NCI-H2081 (cell line): ENCODE measurements around the gene XPR1.

Source experiments
- DNase-seq, 2 experiments: peaks; one replicate each; lab custom pipeline; 2025; lab: John Stamatoyannopoulos, UW

XPR1 gene

GRCh38 chr1:180631766-180632325, at the start of gene XPR1:
Gene XPR1, plus strand, starts transcription at chr1:180632022. Its CDS starts 180 bp downstream, at chr1:180632202.
- DNase-seq, result peak; percentile 99 to 100

- no peak for DNase-seq
Measured at GRCh38 chr1:180584869-180585268, 47.0 kb upstream of the XPR1 start.

DNA sequence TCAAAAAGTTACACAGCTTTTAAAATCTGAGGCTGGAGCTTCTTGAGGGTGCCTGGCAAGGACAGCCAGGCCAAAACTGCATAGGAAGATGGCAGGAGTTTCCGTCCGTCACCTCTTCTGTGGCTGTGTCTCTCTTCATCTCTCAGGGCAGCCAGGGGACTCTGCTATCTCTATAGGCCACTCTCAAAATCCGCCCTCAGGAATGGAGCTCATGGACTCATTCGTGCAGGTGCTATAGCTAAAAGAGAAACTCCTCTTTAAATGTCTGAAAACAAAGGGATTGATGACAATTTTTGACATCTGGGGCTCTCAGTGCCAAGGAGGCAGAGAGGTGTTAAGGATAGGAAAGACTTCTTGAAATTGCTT, 45.8 kb upstream of the XPR1 start:
- DNase-seq, result no peak

DNA sequence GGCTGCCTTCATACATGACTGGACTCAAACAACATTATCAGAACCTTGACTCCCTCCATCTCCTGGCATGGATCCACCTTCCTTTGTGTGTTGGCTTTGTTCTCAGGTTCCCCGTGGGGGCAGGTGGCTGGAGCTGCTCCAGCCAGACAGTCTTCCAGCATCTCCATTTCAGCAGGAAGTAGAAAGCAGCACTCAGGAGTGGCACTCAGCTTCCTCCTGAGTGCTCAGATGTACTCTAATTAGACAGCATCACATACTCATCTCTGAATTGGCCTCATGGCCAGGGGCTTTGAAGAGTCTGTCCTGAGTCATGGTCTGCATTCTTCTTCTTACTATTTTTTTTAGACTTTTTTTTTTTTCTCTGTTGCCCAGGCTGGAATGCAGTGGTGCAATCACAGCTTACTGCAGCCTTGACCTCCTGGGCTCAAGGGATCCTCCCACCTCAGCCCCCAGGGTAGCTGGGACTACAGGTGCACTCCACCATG, 45.1 kb upstream of the XPR1 start:
- DNase-seq, result peak; percentile 64 to 92

- no peak for DNase-seq
Measured at GRCh38 chr1:180588121-180588520, 43.7 kb upstream of the XPR1 start.

DNA sequence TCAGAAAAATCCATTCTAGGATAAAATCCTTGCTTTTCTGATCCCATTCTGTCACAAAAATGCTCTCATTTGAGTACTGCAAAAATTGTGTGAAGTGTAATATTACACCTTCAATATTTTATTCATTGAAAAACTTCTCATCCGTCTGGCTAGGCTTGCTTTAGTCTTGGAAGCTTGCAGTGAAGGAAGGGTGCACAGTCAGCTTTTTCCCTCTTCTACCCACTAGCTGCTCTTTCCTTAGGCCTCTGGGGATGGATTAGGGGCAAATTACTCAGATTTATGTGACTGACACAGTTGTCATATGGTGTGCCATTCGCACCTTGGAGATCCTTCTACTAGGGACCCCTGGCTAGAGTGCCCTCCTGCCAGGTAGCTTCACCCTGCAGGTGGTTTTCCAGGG, 40.9 kb upstream of the XPR1 start:
- DNase-seq, result no peak

DNA sequence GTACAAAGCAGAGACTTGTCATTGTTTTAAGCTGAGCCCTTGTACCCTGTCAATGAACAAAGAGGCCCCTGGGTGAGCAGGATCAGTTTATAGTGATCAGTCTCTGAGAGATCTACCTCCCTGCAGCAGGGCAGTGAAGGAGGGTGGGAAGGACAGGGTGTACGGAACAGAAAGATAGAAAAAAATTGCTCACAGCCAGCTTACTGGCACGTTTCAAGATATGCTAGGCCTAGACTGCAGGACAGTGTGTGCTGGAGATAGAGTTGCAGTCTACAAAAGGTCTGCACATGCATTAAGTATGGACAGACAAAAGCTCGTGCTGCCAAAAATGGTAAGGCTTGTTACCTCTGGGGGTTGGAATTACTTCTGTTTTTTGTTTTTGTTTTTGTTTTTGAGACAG, 38.4 kb upstream of the XPR1 start:
- DNase-seq, result no peak

DNA sequence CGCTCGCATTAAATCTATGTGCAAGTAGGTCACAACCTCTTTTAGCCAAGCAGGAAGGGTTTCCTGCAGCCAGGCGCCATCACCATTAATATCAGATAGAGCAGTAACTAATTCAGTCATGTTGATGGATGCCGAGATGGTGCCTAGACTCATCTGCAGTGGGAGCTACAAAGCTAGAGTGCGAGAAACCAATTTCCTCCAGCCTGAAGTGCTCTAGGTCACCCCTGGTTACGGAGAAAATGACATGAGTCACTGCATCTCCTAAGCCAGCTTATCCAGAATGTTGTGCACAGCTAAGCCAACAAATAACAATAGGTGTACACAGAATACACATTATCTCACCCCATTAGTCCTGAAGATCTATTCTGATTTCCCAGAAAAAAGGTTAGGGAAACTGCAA, 37.1 kb upstream of the XPR1 start:
- DNase-seq, result peak in 1 of 2 experiments; percentile 16

- no peak for DNase-seq
Measured at GRCh38 chr1:180595966-180596365, 35.9 kb upstream of the XPR1 start.

- DNase-seq, result no peak
Measured at GRCh38 chr1:180597520-180597919, 34.3 kb upstream of the XPR1 start.

GRCh38 chr1:180598333-180598974, 33.4 kb upstream of the XPR1 start:
- no peak for DNase-seq

GRCh38 chr1:180600343-180600742, 31.5 kb upstream of the XPR1 start:
- no peak for DNase-seq

DNA sequence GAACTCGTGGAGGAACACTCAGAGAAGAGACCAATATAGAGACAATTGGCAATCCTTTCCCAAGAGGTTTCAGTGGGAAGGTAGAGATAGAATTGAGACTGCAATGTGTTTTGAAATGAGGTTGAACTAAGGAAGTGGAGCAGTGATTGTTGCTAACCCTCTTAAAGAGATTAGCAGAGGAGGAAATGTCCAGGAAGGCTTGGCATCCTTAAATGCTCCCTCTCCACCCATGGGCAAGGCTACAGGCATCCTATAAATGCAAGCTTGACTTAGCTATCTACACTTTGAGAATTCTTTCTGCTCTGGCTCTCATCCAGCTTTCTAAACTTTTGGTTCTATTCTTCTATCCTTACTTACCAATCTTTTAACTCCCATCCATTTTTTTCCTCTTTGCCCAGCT, 30.3 kb upstream of the XPR1 start:
- DNase-seq, result no peak

GRCh38 chr1:180603223-180603849, 28.5 kb upstream of the XPR1 start:
- no peak for DNase-seq

- DNase-seq, result no peak
Measured at GRCh38 chr1:180603850-180604226, 28.0 kb upstream of the XPR1 start.

GRCh38 chr1:180606155-180606554, 25.7 kb upstream of the XPR1 start:
- no peak for DNase-seq

DNA sequence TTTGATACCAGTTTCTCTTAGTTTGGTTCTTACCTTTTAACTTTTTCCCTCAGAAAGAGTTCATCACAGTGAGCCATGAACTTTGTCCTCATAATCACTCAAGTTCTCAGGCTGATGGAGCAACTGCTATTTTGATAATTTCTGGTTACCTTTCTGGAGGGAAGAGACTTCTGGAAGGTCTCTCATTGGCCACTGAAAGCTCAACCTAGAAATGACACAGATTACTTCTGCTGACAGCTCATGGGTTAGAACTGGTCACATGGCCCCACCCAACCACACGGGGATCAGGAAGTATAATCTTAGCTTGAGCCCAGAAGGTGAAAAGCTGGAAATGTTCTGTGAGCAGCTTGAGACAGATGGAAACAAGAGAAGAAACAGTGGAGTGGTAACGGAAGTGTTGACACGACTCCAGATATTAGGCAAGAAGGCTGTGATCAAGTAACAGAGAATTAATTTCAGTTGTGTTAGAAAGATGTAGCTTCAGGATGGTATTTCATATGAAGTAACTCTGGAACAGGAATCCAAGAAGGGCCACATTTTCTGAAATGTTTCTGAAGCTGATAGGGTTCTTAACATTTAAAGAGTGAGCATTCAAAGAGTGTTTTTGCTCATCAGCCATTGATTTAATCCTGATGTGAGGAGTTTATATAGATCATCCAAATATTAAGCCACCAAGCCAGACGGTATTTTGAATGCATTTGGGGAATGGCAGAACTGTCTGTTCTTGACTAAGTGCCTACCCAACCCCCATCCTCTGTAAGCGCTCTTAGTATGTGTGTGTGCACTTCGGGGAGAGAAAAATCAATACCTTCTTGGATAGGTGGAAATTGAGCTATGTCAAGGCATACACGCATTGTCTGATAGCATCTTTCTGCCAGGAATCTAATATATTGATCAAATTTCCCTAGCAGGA, 21.9 kb upstream of the XPR1 start:
- DNase-seq, result no peak

GRCh38 chr1:180610556-180611015, 21.2 kb upstream of the XPR1 start:
- no peak for DNase-seq

DNA sequence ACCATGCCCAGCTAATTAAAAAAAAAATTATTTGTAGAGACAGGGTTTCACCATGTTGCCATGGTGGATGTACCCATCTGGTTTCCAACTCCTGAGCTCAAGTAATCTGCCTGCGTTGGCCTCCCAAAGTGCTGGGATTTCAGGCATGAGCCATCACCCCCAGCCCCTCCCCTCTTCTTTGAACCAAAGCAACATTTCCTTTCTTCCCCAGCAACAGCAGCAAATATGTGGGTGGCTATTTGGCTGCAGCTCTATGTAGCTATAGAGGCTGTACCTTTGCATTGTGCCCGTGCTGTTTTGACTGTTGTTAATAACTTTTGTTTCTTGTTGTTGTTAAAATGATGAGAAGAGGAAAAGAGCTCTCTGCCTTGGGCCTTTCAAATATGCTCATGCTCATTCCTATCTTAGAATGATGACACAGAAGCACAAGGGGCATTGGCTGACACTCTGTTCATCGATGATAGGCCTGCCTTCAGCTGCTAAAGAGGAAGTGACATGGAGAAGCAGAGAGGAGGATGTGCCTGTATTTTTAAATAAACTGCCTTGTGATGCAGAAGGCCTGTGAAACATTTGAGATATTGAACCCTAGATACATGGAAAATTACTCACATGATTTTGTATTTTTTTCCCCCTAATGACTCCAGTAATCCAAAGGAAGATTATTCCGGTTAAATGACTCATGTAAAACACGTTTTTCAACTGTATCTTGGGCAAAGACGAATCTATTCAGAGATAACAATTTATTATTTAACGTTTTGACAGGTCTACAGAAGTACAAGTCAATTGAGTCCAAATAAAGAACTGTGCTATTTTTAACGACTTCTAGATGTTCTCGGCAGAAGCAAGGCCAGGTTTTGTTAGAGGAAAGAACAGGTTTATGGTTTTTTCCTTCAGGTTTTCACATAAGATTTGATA, 20.5 kb upstream of the XPR1 start:
- DNase-seq, result no peak

DNA sequence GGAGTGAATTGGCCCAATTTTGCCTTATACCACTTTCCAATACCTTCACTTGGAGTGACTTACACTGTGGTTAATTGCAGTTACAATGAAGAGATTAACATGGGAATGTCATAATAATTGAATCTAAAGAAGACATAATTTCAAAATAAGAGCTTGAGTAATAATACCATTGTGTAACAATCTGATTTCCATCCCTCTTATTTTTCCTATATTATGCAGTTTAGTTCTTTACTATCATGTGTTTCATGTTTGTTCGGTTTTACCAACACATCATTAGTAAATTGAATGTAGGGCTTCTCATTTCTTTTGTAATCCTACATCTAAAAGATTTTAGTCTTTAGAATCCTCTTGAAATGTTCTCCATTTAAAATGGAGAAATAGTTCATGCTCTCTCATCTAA, 19.2 kb upstream of the XPR1 start:
- DNase-seq, result no peak

DNA sequence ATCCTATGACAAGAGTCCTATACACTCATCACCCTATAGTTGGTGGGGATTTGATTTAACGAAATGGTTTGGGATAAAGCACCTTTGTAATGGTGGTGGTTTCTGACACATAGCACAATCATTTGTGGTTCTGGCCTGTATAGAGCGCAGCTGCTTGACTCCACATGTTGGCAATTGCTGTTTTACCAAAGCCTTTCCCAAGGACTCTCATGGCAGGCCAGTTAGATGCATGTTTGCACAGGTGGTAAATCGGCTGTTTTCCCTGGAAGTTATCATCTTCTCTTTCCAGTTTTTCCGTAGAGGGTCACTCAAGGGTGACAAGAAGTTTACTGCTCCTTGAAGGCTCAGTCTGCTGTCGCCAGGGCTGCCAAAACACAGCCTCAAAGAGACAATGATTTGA, 17.1 kb upstream of the XPR1 start:
- DNase-seq, result no peak
